K562 (cell line): Measurements from ENCODE around the gene SHISA5. TPM values are rescaled to one million over a fixed set of nuclear protein-coding genes. Genes with fewer than 3 reads are reported as not detected.
A peak's percentile ranks its signal among the peaks of the same experiment; 100 is the strongest.

Experiments used
- CLOCK ChIP-seq: fragments of 250-450 bp; sonication (Bioruptor Pico); IDR thresholded peaks from 2 replicates; pipeline ENCODE4 v1.4.0; 2020; ENCODE audit warnings: mild to moderate bottlenecking, moderate library complexity, borderline replicate concordance
- CREB1 ChIP-seq, 2 experiments: sonication (generic) in 1 of 2; formaldehyde crosslinking in 1 of 2; IDR thresholded peaks; 2 replicates each; pipeline versions ENCODE4 v1.6.1 to v1.8.0; 2012 to 2022; ENCODE audit warnings: inconsistent platforms in 1 of 2, mild to moderate bottlenecking in 1 of 2, missing genetic modification reagents in 1 of 2, moderate library complexity in 1 of 2
- E2F8 ChIP-seq: fragments of 450-650 bp; IDR thresholded peaks from 2 replicates; pipeline ENCODE4 v1.7.1; 2018; ENCODE audit warnings: mild to moderate bottlenecking, low read depth; ENCODE audit not compliant: partially characterized antibody
- FUS ChIP-seq: fragments of 200-400 bp; formaldehyde crosslinking; optimal IDR thresholded peaks from 2 replicates; pipeline ENCODE3; 2017; ENCODE audit warnings: low read depth, low read length
- HDAC1 ChIP-seq, 2 experiments: fragments of 450-650 bp; IDR thresholded peaks; 2 replicates each; pipeline ENCODE4 v1.6.1; 2016 to 2017; ENCODE audit warnings: inconsistent platforms in 1 of 2, mild to moderate bottlenecking in 1 of 2, moderate library complexity in 1 of 2
- JUND ChIP-seq, 2 experiments: IDR thresholded peaks; 2 replicates in 1 of 2; 3 replicates in 1 of 2; pipeline ENCODE4 v1.6.1; 2011; ENCODE audit warnings: borderline replicate concordance in 2 of 2, low read depth in 2 of 2, low read length in 2 of 2, improper control_type of control experiment in 1 of 2, missing biosample characterization in 1 of 2, missing genetic modification characterization in 1 of 2, missing genetic modification reagents in 1 of 2
- MYBL2 ChIP-seq, 2 experiments: fragments of 450-650 bp in 1 of 2; sonication (generic) in 1 of 2; formaldehyde crosslinking in 1 of 2; IDR thresholded peaks; 2 replicates each; pipeline versions ENCODE4 v1.6.1 to v1.8.1; 2017 to 2022; ENCODE audit warnings: borderline replicate concordance in 1 of 2, inconsistent platforms in 1 of 2, low read depth in 1 of 2, mild to moderate bottlenecking in 1 of 2, missing genetic modification reagents in 1 of 2, moderate library complexity in 1 of 2
- NFE2L1 ChIP-seq: fragments of 450-650 bp; IDR thresholded peaks from 2 replicates; pipeline ENCODE4 v1.6.1; 2016; ENCODE audit warnings: missing genetic modification characterization, low read depth, mild to moderate bottlenecking, missing compliant biosample characterization, moderate library complexity, borderline replicate concordance
- NONO ChIP-seq, 2 experiments: fragments of 200-400 bp in 1 of 2; fragments of 450-650 bp in 1 of 2; formaldehyde crosslinking in 1 of 2; IDR thresholded peaks; 2 replicates each; pipeline ENCODE4 v1.6.1; 2017; ENCODE audit warnings: low read depth in 2 of 2, mild to moderate bottlenecking in 2 of 2, moderate library complexity in 2 of 2, low read length in 1 of 2
- RAD21 ChIP-seq, 2 experiments: fragments of 250-450 bp in 1 of 2; fragments of 450-650 bp in 1 of 2; sonication (Bioruptor Pico) in 1 of 2; formaldehyde crosslinking in 1 of 2; IDR thresholded peaks in 1 of 2; conservative IDR thresholded peaks in 1 of 2; 2 replicates each; pipeline versions ENCODE4 v1.4.0 to v1.8.0; 2020 to 2022; ENCODE audit warnings: mild to moderate bottlenecking in 2 of 2, moderate library complexity in 1 of 2
- RBM39 ChIP-seq: fragments of 200-400 bp; formaldehyde crosslinking; optimal IDR thresholded peaks from 2 replicates; pipeline ENCODE3; 2018; ENCODE audit warnings: low read depth, low read length
- SRSF7 ChIP-seq: fragments of 200-400 bp; formaldehyde crosslinking; optimal IDR thresholded peaks from 2 replicates; pipeline ENCODE3; 2017; ENCODE audit warnings: mild to moderate bottlenecking, low read depth, low read length
- YY1 ChIP-seq, 3 experiments: IDR thresholded peaks; 2 replicates each; pipeline ENCODE4 v1.6.1; 2011; ENCODE audit warnings: low read length in 2 of 3, mild to moderate bottlenecking in 2 of 3, moderate library complexity in 2 of 3, borderline replicate concordance in 1 of 3, control low read depth in 1 of 3, low read depth in 1 of 3; ENCODE audit not compliant: insufficient read depth in 3 of 3, insufficient replicate concordance in 2 of 3, control insufficient read depth in 1 of 3, insufficient read length in 1 of 3; ENCODE audit errors: extremely low read depth in 1 of 3
- ZFP30 ChIP-seq: fragments of 250-450 bp; sonication (Bioruptor Pico); IDR thresholded peaks from 2 replicates; pipeline ENCODE4 v1.8.0; 2022; ENCODE audit warnings: moderate library complexity, mild to moderate bottlenecking, inconsistent platforms, borderline replicate concordance
- polyA plus RNA-seq, 8 experiments: library from polyadenylated mRNA; depleted of rRNA in 4 of 8; stranded (reverse) in 5 of 8; unstranded in 3 of 8; fragments of >200 nt; fragmentation: Nextera tagmentation in 2 of 8; fragmentation: Illumina TruSeq in 1 of 8; extraction: Ambion mirVana in 2 of 8; extraction: Trizol in 1 of 8; gene quantifications; 2 replicates each; pipeline versions ENCODE4 v1.2.1 to v1.2.3, GENCODE V29; 2011 to 2014; ENCODE audit warnings: inconsistent platforms in 1 of 8, missing spikeins in 1 of 8
- total RNA-seq, 7 experiments: library from RNA; depleted of rRNA in 6 of 7; stranded (reverse); fragments of >200 nt in 6 of 7; fragmentation: Illumina TruSeq in 2 of 7; extraction: Trizol in 2 of 7; gene quantifications; 2 replicates each; pipeline versions ENCODE4 v1.2.1 to v1.2.3, GENCODE V29; 2011 to 2021; ENCODE audit warnings: low replicate concordance in 1 of 7
- TF ChIP-seq, protein P1 (sequence below): fragments of 250-450 bp; sonication (Bioruptor Pico); IDR thresholded peaks from 2 replicates; pipeline ENCODE4 v1.8.0; 2021; ENCODE audit warnings: moderate library complexity, mild to moderate bottlenecking, inconsistent platforms
- TF ChIP-seq, protein P2 (sequence below): fragments of 250-450 bp; sonication (Bioruptor Pico); IDR thresholded peaks from 2 replicates; pipeline ENCODE4 v1.5.1; 2021; ENCODE audit warnings: mild to moderate bottlenecking

Gene SHISA5
- total and polyA plus RNA-seq, 9 of the 15 experiments (the other 6 are each of a cell fraction or from before 2014, with no cell fraction given) = 8.4 to 85.8 (median 56.1) TPM

GRCh38 chr3:48439820-48440589, 64.0 kb downstream of the SHISA5 start, which contains the start of the genes CCDC51 and TMA7 (continued):
- peak; percentile 32 to 91 (median 85) for TF ChIP-seq YY1 (IDR thresholded peaks at IDR 0.05; ENCODE audit: borderline replicate concordance in 1 of 3, control insufficient read depth in 1 of 3, extremely low read depth in 1 of 3, insufficient read depth in 3 of 3, insufficient read length in 1 of 3, insufficient replicate concordance in 2 of 3, low read depth in 1 of 3, low read length in 2 of 3)
- TF ChIP-seq, protein P1, sequence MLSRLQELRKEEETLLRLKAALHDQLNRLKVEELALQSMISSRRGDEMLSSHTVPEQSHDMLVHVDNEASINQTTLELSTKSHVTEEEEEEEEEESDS = no peak
- no peak for TF ChIP-seq CLOCK (CRISPR knock-in tag)
- peak in 1 of 2 experiments; percentile 55; a peak in 2 of 4 replicates for TF ChIP-seq HDAC1 (IDR thresholded peaks at IDR 0.05)
- no peak for TF ChIP-seq SRSF7
- no peak for TF ChIP-seq FUS
- TF ChIP-seq, protein P2, sequence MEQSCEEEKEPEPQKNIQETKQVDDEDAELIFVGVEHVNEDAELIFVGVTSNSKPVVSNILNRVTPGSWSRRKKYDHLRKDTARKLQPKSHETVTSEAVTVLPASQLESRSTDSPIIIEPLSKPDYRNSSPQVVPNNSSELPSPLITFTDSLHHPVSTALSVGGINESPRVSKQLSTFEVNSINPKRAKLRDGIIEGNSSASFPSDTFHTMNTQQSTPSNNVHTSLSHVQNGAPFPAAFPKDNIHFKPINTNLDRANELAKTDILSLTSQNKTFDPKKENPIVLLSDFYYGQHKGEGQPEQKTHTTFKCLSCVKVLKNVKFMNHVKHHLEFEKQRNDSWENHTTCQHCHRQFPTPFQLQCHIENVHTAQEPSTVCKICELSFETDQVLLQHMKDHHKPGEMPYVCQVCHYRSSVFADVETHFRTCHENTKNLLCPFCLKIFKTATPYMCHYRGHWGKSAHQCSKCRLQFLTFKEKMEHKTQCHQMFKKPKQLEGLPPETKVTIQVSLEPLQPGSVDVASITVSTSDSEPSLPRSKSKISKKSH (CRISPR knock-in tag) = no peak
- no peak for TF ChIP-seq MYBL2 (IDR thresholded peaks at IDR 0.05; ENCODE audit: low read depth)
- no peak for TF ChIP-seq MYBL2 (CRISPR knock-in tag; IDR thresholded peaks at IDR 0.05; ENCODE audit: borderline replicate concordance)
- TF ChIP-seq ZFP30 (CRISPR knock-in tag) = no peak
- TF ChIP-seq RBM39 = no peak
- no peak for TF ChIP-seq RAD21 (CRISPR knock-in tag; conservative IDR thresholded peaks at IDR 0.05 in 1 of 2, IDR thresholded peaks at IDR 0.05 in 1 of 2)
- peak; percentile 70 for TF ChIP-seq CREB1 (IDR thresholded peaks at IDR 0.05)
- TF ChIP-seq CREB1 (CRISPR knock-in tag; IDR thresholded peaks at IDR 0.05) = peak; percentile 79
- no peak; the same call in 1 of the 2 replicates for TF ChIP-seq JUND (IDR thresholded peaks at IDR 0.05; ENCODE audit: borderline replicate concordance, low read depth, low read length)
- TF ChIP-seq JUND (tag; IDR thresholded peaks at IDR 0.05; ENCODE audit: borderline replicate concordance, low read depth, low read length) = no peak
- peak; percentile 90 for TF ChIP-seq E2F8
- no peak for TF ChIP-seq NONO (IDR thresholded peaks at IDR 0.05; ENCODE audit: low read depth in 2 of 2, low read length in 1 of 2)
- no peak for TF ChIP-seq NFE2L1 (tag)
